ENCODE measurements around the gene ETV3. TPM values are rescaled to one million over a fixed set of nuclear protein-coding genes. Genes with fewer than 3 reads are reported as not detected.

Gene ETV3
- total and polyA plus RNA-seq, 5 donors from 2014 or later, result 6.2 to 89.5 (median 9.0) TPM

DNA sequence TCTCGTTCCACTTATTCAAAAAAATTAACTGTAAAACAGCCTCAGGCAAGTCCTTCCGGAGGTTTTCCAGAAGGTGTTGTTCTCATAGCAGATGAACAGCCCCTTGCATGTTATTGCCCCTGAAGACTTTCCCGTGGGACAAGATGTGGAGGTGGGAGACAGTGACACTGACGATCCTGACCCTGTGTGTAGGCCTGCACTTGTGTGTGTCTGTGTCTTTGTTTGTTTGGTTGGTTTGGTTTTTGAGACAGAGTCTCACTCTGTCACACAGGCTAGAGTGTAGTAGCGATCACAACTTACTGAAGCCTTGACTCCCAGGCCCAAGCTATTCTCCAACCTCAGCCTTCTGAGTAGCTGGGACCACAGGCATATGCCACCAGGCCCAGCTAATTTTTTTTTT is 51.2 kb downstream of the ETV3 start:
- Histone ChIP-seq H3K36me3 (ENCODE audit: control insufficient read depth, insufficient read depth, low read length) (no peaks in the 10 kb centered on the region), H3K27ac (ENCODE audit: insufficient read depth, low read length, poor library complexity, severe bottlenecking) (no peak overlapping the region), H3K9me3 (ENCODE audit: control insufficient read depth in 2 of 2, low read length in 2 of 2) (no peaks in the 10 kb centered on the region), H3K4me1 (ENCODE audit: control insufficient read depth, insufficient read depth, low read length, poor library complexity, severe bottlenecking) (no peaks in the 10 kb centered on the region), H3K4me3 (ENCODE audit: low read depth, low read length) (no peak overlapping the region), H3K27me3 (ENCODE audit: control insufficient read depth, insufficient read depth, low read length) (peaks cover 6% of the 10 kb centered on the region)
- Mint-ChIP-seq H3K4me1 (peaks cover 0 to 5% (median 0%) of the 10 kb centered on the region in 4 donors), H3K4me3 (no peak overlapping the region), H3K27ac (no peak overlapping the region), H3K36me3 (no peaks in the 10 kb centered on the region), H3K27me3 (no peaks in the 10 kb centered on the region), H3K9me3 (peaks cover 0 to 1% (median 0%) of the 10 kb centered on the region in 7 donors)
- ATAC-seq (ENCODE audit: low read depth in 2 of 2), result no peak
- no peak for DNase-seq

GRCh38 chr1:157086299-157086698 is 51.9 kb downstream of the ETV3 start:
- no peak overlapping the region for H3K27ac ChIP-seq (ENCODE audit: insufficient read depth, low read length, poor library complexity, severe bottlenecking)
- no peak overlapping the region for H3K4me3 Mint-ChIP-seq
- no peak overlapping the region for H3K27ac Mint-ChIP-seq
- H3K9me3 Mint-ChIP-seq, result peaks cover 0 to 1% (median 0%) of the 10 kb centered on the region in 7 donors
- DNase-seq (no peak), ATAC-seq (ENCODE audit: low read depth in 2 of 2) (no peak)
- no peaks in the 10 kb centered on the region for H3K9me3 ChIP-seq (ENCODE audit: control insufficient read depth in 2 of 2, low read length in 2 of 2)
- H3K27me3 Mint-ChIP-seq, result peaks cover 4% of the 10 kb centered on the region
- no peak overlapping the region for H3K4me3 ChIP-seq (ENCODE audit: low read depth, low read length)
- H3K4me1 Mint-ChIP-seq, result peaks cover 0 to 5% (median 0%) of the 10 kb centered on the region in 4 donors
- H3K4me1 ChIP-seq (ENCODE audit: control insufficient read depth, insufficient read depth, low read length, poor library complexity, severe bottlenecking), result no peaks in the 10 kb centered on the region
- no peaks in the 10 kb centered on the region for H3K36me3 ChIP-seq (ENCODE audit: control insufficient read depth, insufficient read depth, low read length)
- no peaks in the 10 kb centered on the region for H3K36me3 Mint-ChIP-seq
- H3K27me3 ChIP-seq (ENCODE audit: control insufficient read depth, insufficient read depth, low read length), result peaks cover 6% of the 10 kb centered on the region

DNA sequence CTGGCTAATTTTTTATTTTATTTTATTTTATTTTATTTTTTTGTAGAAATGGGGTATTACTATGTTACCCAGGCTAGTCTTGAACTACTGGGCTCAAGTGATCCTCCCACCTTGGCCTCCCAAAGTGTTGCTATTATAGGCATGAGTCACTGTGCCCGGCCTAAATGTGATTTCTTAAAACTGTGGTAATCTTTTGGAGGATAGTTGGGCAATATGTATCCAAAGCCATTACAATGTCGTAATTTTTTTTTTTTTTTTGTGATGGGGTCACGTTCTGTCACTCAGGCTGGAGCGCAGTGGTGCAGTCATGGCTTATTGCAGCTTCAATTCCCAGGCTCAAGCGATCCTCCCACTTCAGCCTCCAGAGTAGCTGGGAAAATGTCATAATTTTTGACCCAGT is 52.8 kb downstream of the ETV3 start:
- peaks cover 6% of the 10 kb centered on the region for H3K27me3 ChIP-seq (ENCODE audit: control insufficient read depth, insufficient read depth, low read length)
- H3K36me3 ChIP-seq (ENCODE audit: control insufficient read depth, insufficient read depth, low read length), result no peaks in the 10 kb centered on the region
- Mint-ChIP-seq H3K4me1 (peaks cover 0 to 5% (median 0%) of the 10 kb centered on the region in 4 donors), H3K36me3 (no peaks in the 10 kb centered on the region), H3K27me3 (peaks cover 4% of the 10 kb centered on the region), H3K27ac (no peak overlapping the region), H3K9me3 (peaks cover 0 to 1% (median 0%) of the 10 kb centered on the region in 7 donors), H3K4me3 (no peak overlapping the region)
- H3K4me3 ChIP-seq (ENCODE audit: low read depth, low read length), result no peak overlapping the region
- DNase-seq (no peak), ATAC-seq (ENCODE audit: low read depth in 2 of 2) (no peak)
- no peak overlapping the region for H3K27ac ChIP-seq (ENCODE audit: insufficient read depth, low read length, poor library complexity, severe bottlenecking)
- H3K4me1 ChIP-seq (ENCODE audit: control insufficient read depth, insufficient read depth, low read length, poor library complexity, severe bottlenecking), result no peaks in the 10 kb centered on the region
- no peaks in the 10 kb centered on the region for H3K9me3 ChIP-seq (ENCODE audit: control insufficient read depth in 2 of 2, low read length in 2 of 2)

DNA sequence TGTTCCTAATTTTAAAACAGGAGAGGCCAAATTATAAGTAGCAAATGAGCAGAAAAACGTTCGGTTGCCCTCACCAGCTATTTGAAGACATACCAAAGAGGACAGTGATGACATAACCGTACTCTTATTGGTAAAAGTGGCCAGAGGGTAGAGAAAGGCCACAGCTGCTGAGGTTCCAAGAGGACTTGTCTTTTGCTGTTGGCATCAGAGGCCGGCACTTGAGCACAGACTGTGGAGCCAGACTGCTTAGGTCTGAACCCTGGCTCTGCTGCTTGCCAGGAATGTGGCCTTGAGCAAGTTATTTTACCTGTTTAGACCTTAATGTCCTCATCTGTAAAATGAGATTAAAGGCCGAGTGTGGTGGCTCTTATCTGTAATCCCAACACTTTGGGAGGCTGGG is 53.5 kb downstream of the ETV3 start:
- H3K4me1 Mint-ChIP-seq, result no peaks in the 10 kb centered on the region
- peaks cover 4% of the 10 kb centered on the region for H3K27me3 Mint-ChIP-seq
- H3K36me3 Mint-ChIP-seq, result no peaks in the 10 kb centered on the region
- no peak overlapping the region for H3K4me3 Mint-ChIP-seq
- H3K9me3 Mint-ChIP-seq, result peaks cover 0 to 1% (median 0%) of the 10 kb centered on the region in 7 donors
- H3K27ac Mint-ChIP-seq, result no peak overlapping the region
- no peaks in the 10 kb centered on the region for H3K4me1 ChIP-seq (ENCODE audit: control insufficient read depth, insufficient read depth, low read length, poor library complexity, severe bottlenecking)
- no peaks in the 10 kb centered on the region for H3K9me3 ChIP-seq (ENCODE audit: control insufficient read depth in 2 of 2, low read length in 2 of 2)
- no peak for ATAC-seq (ENCODE audit: low read depth in 2 of 2)
- no peak for DNase-seq
- H3K36me3 ChIP-seq (ENCODE audit: control insufficient read depth, insufficient read depth, low read length), result no peaks in the 10 kb centered on the region
- H3K4me3 ChIP-seq (ENCODE audit: low read depth, low read length), result no peak overlapping the region
- peaks cover 6% of the 10 kb centered on the region for H3K27me3 ChIP-seq (ENCODE audit: control insufficient read depth, insufficient read depth, low read length)
- H3K27ac ChIP-seq (ENCODE audit: insufficient read depth, low read length, poor library complexity, severe bottlenecking), result no peak overlapping the region

DNA sequence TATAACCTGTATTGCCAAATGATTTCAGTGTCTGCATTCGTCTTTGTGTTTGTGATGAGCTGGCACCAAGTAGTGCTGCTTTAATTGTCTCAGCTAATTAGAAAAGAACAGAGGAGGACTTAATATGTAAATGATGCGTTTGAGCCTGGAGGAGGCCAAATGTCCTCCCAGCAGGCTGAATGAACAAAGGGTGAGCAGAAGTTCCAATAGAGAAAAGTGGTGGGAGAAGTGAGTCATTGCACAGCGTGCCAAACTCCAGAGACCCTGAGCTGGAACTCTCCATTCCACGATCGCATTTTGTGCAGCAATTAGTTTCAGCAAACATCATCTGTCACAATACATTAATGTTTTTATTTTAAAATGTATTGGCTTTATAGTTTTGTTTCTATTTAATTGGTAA is 56.5 kb downstream of the ETV3 start:
- no peak overlapping the region for H3K4me3 Mint-ChIP-seq
- DNase-seq (no peak), ATAC-seq (ENCODE audit: low read depth in 2 of 2) (no peak)
- no peaks in the 10 kb centered on the region for H3K36me3 Mint-ChIP-seq
- H3K4me1 Mint-ChIP-seq, result no peaks in the 10 kb centered on the region
- no peaks in the 10 kb centered on the region for H3K4me1 ChIP-seq (ENCODE audit: control insufficient read depth, insufficient read depth, low read length, poor library complexity, severe bottlenecking)
- no peak overlapping the region for H3K27ac Mint-ChIP-seq
- H3K9me3 ChIP-seq (ENCODE audit: control insufficient read depth in 2 of 2, low read length in 2 of 2), result no peaks in the 10 kb centered on the region
- no peak overlapping the region for H3K4me3 ChIP-seq (ENCODE audit: low read depth, low read length)
- peaks cover 0 to 1% (median 0%) of the 10 kb centered on the region in 7 donors for H3K9me3 Mint-ChIP-seq
- H3K36me3 ChIP-seq (ENCODE audit: control insufficient read depth, insufficient read depth, low read length), result no peaks in the 10 kb centered on the region
- peaks cover 19% of the 10 kb centered on the region for H3K27me3 Mint-ChIP-seq
- H3K27ac ChIP-seq (ENCODE audit: insufficient read depth, low read length, poor library complexity, severe bottlenecking), result no peak overlapping the region
- H3K27me3 ChIP-seq (ENCODE audit: control insufficient read depth, insufficient read depth, low read length), result peaks cover 12% of the 10 kb centered on the region

DNA sequence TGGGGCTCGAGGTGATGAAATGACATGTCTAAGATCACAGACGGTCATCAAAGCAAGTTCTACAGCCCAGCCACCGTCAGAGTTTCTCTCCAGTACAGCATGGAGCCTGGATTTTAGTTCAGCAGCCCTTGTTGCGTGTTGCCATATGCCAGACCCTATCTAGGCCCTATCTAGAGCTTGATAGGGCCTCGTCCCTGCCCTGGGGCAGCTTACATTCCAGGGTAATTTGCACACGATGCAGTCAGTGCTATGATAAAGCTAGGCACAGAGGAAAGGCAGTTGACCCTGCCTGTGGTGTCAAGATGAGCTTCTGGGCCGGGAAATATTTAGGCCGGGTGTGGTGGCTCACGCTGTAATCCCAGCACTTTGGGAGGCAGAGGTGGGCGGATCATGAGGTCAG is 57.5 kb downstream of the ETV3 start:
- Mint-ChIP-seq H3K36me3 (no peaks in the 10 kb centered on the region), H3K9me3 (peaks cover 0 to 1% (median 0%) of the 10 kb centered on the region in 7 donors), H3K27me3 (peaks cover 29% of the 10 kb centered on the region), H3K4me3 (no peak overlapping the region), H3K27ac (no peak overlapping the region), H3K4me1 (no peaks in the 10 kb centered on the region)
- Histone ChIP-seq H3K4me3 (ENCODE audit: low read depth, low read length) (no peak overlapping the region), H3K36me3 (ENCODE audit: control insufficient read depth, insufficient read depth, low read length) (no peaks in the 10 kb centered on the region), H3K27me3 (ENCODE audit: control insufficient read depth, insufficient read depth, low read length) (peaks cover 17% of the 10 kb centered on the region), H3K4me1 (ENCODE audit: control insufficient read depth, insufficient read depth, low read length, poor library complexity, severe bottlenecking) (no peaks in the 10 kb centered on the region), H3K9me3 (ENCODE audit: control insufficient read depth in 2 of 2, low read length in 2 of 2) (no peaks in the 10 kb centered on the region), H3K27ac (ENCODE audit: insufficient read depth, low read length, poor library complexity, severe bottlenecking) (no peak overlapping the region)
- ATAC-seq (ENCODE audit: low read depth in 2 of 2) (no peak), DNase-seq (no peak)

DNA sequence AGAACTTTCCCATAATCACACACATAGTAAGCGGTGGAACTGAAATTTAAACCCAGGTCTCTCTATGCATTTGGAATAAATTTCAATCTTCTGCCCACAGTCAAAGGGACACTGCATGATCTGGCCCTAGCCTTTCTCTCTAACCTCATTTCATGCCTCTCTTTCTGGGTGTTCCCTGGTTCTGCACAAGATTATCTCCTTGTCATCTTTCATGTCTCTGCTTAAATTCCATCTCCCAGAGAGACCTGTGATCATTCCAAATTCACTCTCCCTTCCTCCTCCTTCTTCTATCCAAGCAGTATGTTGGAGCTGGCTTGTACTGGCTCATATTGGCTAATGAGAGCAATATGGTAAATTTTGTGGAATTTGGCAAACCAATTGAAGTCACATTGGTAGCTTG is 60.8 kb downstream of the ETV3 start:
- H3K9me3 Mint-ChIP-seq, result peaks cover 0 to under 1% (median 0%) of the 10 kb centered on the region in 7 donors
- Histone ChIP-seq H3K4me3 (ENCODE audit: low read depth, low read length) (no peak overlapping the region), H3K9me3 (ENCODE audit: control insufficient read depth in 2 of 2, low read length in 2 of 2) (no peaks in the 10 kb centered on the region), H3K27me3 (ENCODE audit: control insufficient read depth, insufficient read depth, low read length) (peaks cover 11% of the 10 kb centered on the region), H3K4me1 (ENCODE audit: control insufficient read depth, insufficient read depth, low read length, poor library complexity, severe bottlenecking) (no peaks in the 10 kb centered on the region), H3K36me3 (ENCODE audit: control insufficient read depth, insufficient read depth, low read length) (no peaks in the 10 kb centered on the region), H3K27ac (ENCODE audit: insufficient read depth, low read length, poor library complexity, severe bottlenecking) (no peak overlapping the region)
- H3K27ac Mint-ChIP-seq, result no peak overlapping the region
- H3K4me3 Mint-ChIP-seq, result no peak overlapping the region
- no peak for ATAC-seq (ENCODE audit: low read depth in 2 of 2)
- DNase-seq, result no peak
- peaks cover 0 to 6% (median 2%) of the 10 kb centered on the region in 4 donors for H3K4me1 Mint-ChIP-seq
- H3K27me3 Mint-ChIP-seq, result peaks cover 52% of the 10 kb centered on the region
- no peaks in the 10 kb centered on the region for H3K36me3 Mint-ChIP-seq

DNA sequence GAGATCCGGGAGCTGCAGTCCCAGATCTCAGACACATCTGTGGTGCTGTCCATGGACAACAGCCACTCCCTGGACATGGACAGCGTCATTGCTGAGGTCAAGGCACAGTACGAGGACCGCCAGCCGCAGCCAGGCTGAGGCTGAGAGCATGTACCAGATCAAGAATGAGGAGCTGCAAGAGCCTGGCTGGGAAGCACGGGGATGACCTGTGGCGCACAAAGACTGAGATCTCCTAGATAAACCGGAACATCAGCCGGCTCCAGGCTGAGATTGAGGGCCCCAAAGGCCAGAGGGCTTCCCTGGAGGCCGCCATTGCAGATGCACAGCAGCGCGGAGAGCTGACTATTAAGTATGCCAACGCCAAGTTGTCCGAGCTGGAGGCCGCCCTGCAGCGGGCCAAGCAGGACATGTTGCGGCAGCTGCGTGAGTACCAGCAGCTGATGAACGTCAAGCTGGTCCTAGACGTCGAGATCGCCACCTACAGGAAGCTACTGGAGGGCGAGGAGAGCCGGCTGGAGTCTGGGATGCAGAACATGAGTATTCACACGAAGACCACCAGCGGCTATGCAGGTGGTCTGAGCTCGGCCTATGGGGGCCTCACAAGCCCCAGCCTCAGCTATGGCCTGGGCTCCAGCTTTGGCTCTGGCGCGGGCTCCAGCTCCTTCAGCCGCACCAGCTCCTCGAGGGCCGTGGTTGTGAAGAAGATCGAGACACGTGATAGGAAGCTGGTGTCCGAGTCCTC is 64.1 kb downstream of the ETV3 start:
- Mint-ChIP-seq H3K4me3 (no peak overlapping the region), H3K9me3 (no peaks in the 10 kb centered on the region), H3K27me3 (peaks cover 48% of the 10 kb centered on the region), H3K27ac (no peak overlapping the region), H3K36me3 (no peaks in the 10 kb centered on the region), H3K4me1 (peaks cover 0 to 6% (median 2%) of the 10 kb centered on the region in 4 donors)
- Histone ChIP-seq H3K27ac (ENCODE audit: insufficient read depth, low read length, poor library complexity, severe bottlenecking) (no peak overlapping the region), H3K4me1 (ENCODE audit: control insufficient read depth, insufficient read depth, low read length, poor library complexity, severe bottlenecking) (no peaks in the 10 kb centered on the region), H3K9me3 (ENCODE audit: control insufficient read depth in 2 of 2, low read length in 2 of 2) (no peaks in the 10 kb centered on the region), H3K4me3 (ENCODE audit: low read depth, low read length) (no peak overlapping the region), H3K36me3 (ENCODE audit: control insufficient read depth, insufficient read depth, low read length) (no peaks in the 10 kb centered on the region), H3K27me3 (ENCODE audit: control insufficient read depth, insufficient read depth, low read length) (peaks cover 22% of the 10 kb centered on the region)
- DNase-seq (peak in 1 of 3 donors; percentile 42), ATAC-seq (ENCODE audit: low read depth in 2 of 2) (no peak)
